Muscle layer of duodenum (tissue), 2 donors: ENCODE measurements around the gene TMEM202.
A peak's percentile ranks its signal among the peaks of the same experiment; 100 is the strongest.

Experiments
- H3K27ac ChIP-seq: one replicate; pipeline ENCODE4 v1.7.0; 2013; ENCODE audit warnings: mild to moderate bottlenecking, low read length
- H3K27me3 ChIP-seq: one replicate; pipeline ENCODE4 v1.7.0; 2013; ENCODE audit warnings: low read depth, mild to moderate bottlenecking, control low read depth, low read length
- H3K36me3 ChIP-seq, 2 donors: one replicate each; pipeline ENCODE4 v1.7.0; 2013; ENCODE audit warnings: low read length in 2 of 2, control low read depth in 1 of 2, mild to moderate bottlenecking in 1 of 2; ENCODE audit not compliant: insufficient read depth in 2 of 2, control insufficient read depth in 1 of 2
- H3K4me1 ChIP-seq, 2 donors: one replicate each; pipeline ENCODE4 v1.7.0; 2013; ENCODE audit warnings: low read length in 2 of 2, mild to moderate bottlenecking in 2 of 2, control low read depth in 1 of 2, moderate library complexity in 1 of 2; ENCODE audit not compliant: insufficient read depth in 2 of 2, control insufficient read depth in 1 of 2
- H3K4me3 ChIP-seq, 2 donors: one replicate each; pipeline ENCODE4 v1.7.0; 2013; ENCODE audit warnings: low read length in 2 of 2, low read depth in 1 of 2, mild to moderate bottlenecking in 1 of 2
- H3K9me3 ChIP-seq, 2 donors: one replicate each; pipeline ENCODE4 v1.7.0; 2013; ENCODE audit warnings: low read length in 2 of 2, control low read depth in 1 of 2, mild to moderate bottlenecking in 1 of 2; ENCODE audit not compliant: control insufficient read depth in 1 of 2
- donor health status: healthy.

TMEM202 gene

GRCh38 chr15:72397796-72398588 lies at the start of gene TMEM202:
TSS of gene TMEM202 (plus strand) at chr15:72398305. CDS start at chr15:72398327, 22 bp downstream.
- Histone ChIP-seq H3K27me3 (no peaks in the 10 kb centered on the region), H3K4me1 (no peaks in the 10 kb centered on the region), H3K36me3 (no peaks in the 10 kb centered on the region), H3K9me3 (no peaks in the 10 kb centered on the region), H3K27ac (no peak within 1 kb of the TSS), H3K4me3 (no peak within 1 kb of the TSS)

GRCh38 chr15:72353266-72353665 lies 44.8 kb upstream of the TMEM202 start:
- Histone ChIP-seq H3K27ac (no peak overlapping the region), H3K4me1 (peaks cover 0 to 2% of the 10 kb centered on the region in 2 donors), H3K36me3 (peaks cover 48 to 84% of the 10 kb centered on the region in 2 donors), H3K27me3 (no peaks in the 10 kb centered on the region), H3K9me3 (no peaks in the 10 kb centered on the region), H3K4me3 (no peak overlapping the region)

GRCh38 chr15:72354496-72354895 lies 43.6 kb upstream of the TMEM202 start:
- H3K36me3 ChIP-seq: peaks cover 36 to 72% of the 10 kb centered on the region in 2 donors

GRCh38 chr15:72358121-72358520 lies 40.0 kb upstream of the TMEM202 start:
- Histone ChIP-seq H3K27ac (no peak overlapping the region), H3K9me3 (no peaks in the 10 kb centered on the region), H3K4me3 (no peak overlapping the region), H3K36me3 (peaks cover 17 to 37% of the 10 kb centered on the region in 2 donors), H3K4me1 (peaks cover 7 to 13% of the 10 kb centered on the region in 2 donors), H3K27me3 (no peaks in the 10 kb centered on the region)

More at GRCh38 chr15:72354496-72354895, 43.6 kb upstream of the TMEM202 start:
- H3K4me3 ChIP-seq: no peak overlapping the region
- no peaks in the 10 kb centered on the region for H3K27me3 ChIP-seq
- H3K9me3 ChIP-seq: no peaks in the 10 kb centered on the region
- H3K4me1 ChIP-seq: peaks cover 7 to 13% of the 10 kb centered on the region in 2 donors
- H3K27ac ChIP-seq: no peak overlapping the region

- no peak overlapping the region for H3K27ac ChIP-seq
- H3K9me3 ChIP-seq: no peaks in the 10 kb centered on the region
- peaks cover 12 to 31% of the 10 kb centered on the region in 2 donors for H3K36me3 ChIP-seq
- no peaks in the 10 kb centered on the region for H3K27me3 ChIP-seq
- H3K4me3 ChIP-seq: no peak overlapping the region
- peaks cover 7 to 13% of the 10 kb centered on the region in 2 donors for H3K4me1 ChIP-seq
Measured at GRCh38 chr15:72358650-72359171, 39.4 kb upstream of the TMEM202 start.

- no peaks in the 10 kb centered on the region for H3K27me3 ChIP-seq
- peaks cover 0 to 7% of the 10 kb centered on the region in 2 donors for H3K36me3 ChIP-seq
- H3K9me3 ChIP-seq: no peaks in the 10 kb centered on the region
- peaks cover 7 to 13% of the 10 kb centered on the region in 2 donors for H3K4me1 ChIP-seq
- no peak overlapping the region for H3K4me3 ChIP-seq
- H3K27ac ChIP-seq: no peak overlapping the region
Measured at GRCh38 chr15:72361176-72361575, 36.9 kb upstream of the TMEM202 start.

GRCh38 chr15:72365844-72366243 lies 32.3 kb upstream of the TMEM202 start:
- H3K4me3 ChIP-seq: no peak overlapping the region
- peaks cover 0 to 11% of the 10 kb centered on the region in 2 donors for H3K36me3 ChIP-seq
- H3K4me1 ChIP-seq: peaks cover 0 to 19% of the 10 kb centered on the region in 2 donors
- no peaks in the 10 kb centered on the region for H3K9me3 ChIP-seq
- no peaks in the 10 kb centered on the region for H3K27me3 ChIP-seq
- H3K27ac ChIP-seq: no peak overlapping the region

- H3K27ac ChIP-seq: peak overlapping the region; percentile 19
- peaks cover 0 to 32% of the 10 kb centered on the region in 2 donors for H3K4me1 ChIP-seq
- no peaks in the 10 kb centered on the region for H3K27me3 ChIP-seq
- no peaks in the 10 kb centered on the region for H3K9me3 ChIP-seq
- peaks cover 0 to 11% of the 10 kb centered on the region in 2 donors for H3K36me3 ChIP-seq
- no peak overlapping the region for H3K4me3 ChIP-seq
Measured at GRCh38 chr15:72368325-72368724, 29.8 kb upstream of the TMEM202 start.

- H3K9me3 ChIP-seq: no peaks in the 10 kb centered on the region
- H3K27me3 ChIP-seq: no peaks in the 10 kb centered on the region
- H3K27ac ChIP-seq: peak overlapping the region; percentile 19
- peaks cover 0 to 32% of the 10 kb centered on the region in 2 donors for H3K4me1 ChIP-seq
- H3K36me3 ChIP-seq: peaks cover 0 to 11% of the 10 kb centered on the region in 2 donors
- H3K4me3 ChIP-seq: no peak overlapping the region
Measured at GRCh38 chr15:72368899-72369298, 29.2 kb upstream of the TMEM202 start.

- H3K4me3 ChIP-seq: no peak overlapping the region
- H3K4me1 ChIP-seq: peaks cover 0 to 42% of the 10 kb centered on the region in 2 donors
- no peak overlapping the region for H3K27ac ChIP-seq
- H3K36me3 ChIP-seq: peaks cover 0 to 11% of the 10 kb centered on the region in 2 donors
- H3K9me3 ChIP-seq: no peaks in the 10 kb centered on the region
- no peaks in the 10 kb centered on the region for H3K27me3 ChIP-seq
Measured at GRCh38 chr15:72369964-72370363, 28.1 kb upstream of the TMEM202 start.

GRCh38 chr15:72372361-72372760 lies 25.7 kb upstream of the TMEM202 start:
- Histone ChIP-seq H3K4me1 (peaks cover 0 to 51% of the 10 kb centered on the region in 2 donors), H3K27ac (no peak overlapping the region), H3K36me3 (peaks cover 0 to 11% of the 10 kb centered on the region in 2 donors)

More at GRCh38 chr15:72372361-72372760, 25.7 kb upstream of the TMEM202 start:
- H3K4me3 ChIP-seq: no peak overlapping the region
- no peaks in the 10 kb centered on the region for H3K9me3 ChIP-seq
- no peaks in the 10 kb centered on the region for H3K27me3 ChIP-seq
